K562 (cell line): ENCODE measurements around the gene RAPGEF5. TPM values are rescaled to one million over a fixed set of nuclear protein-coding genes. Genes with fewer than 3 reads are reported as not detected.

Experiments
- CBFA2T3 ChIP-seq: fragments of 450-650 bp; IDR thresholded peaks from 2 replicates; pipeline ENCODE4 v1.6.1; 2017
- EP300 ChIP-seq: IDR thresholded peaks from 2 replicates; pipeline ENCODE4 v1.6.1; 2012; ENCODE audit warnings: low read length, improper control_type of control experiment
- FOXM1 ChIP-seq, 2 experiments: fragments of 450-650 bp in 1 of 2; sonication (generic) in 1 of 2; formaldehyde crosslinking in 1 of 2; IDR thresholded peaks; 2 replicates each; pipeline versions ENCODE4 v1.6.1 to v1.9.0; 2017 to 2022; ENCODE audit warnings: low read depth in 2 of 2, mild to moderate bottlenecking in 2 of 2, missing genetic modification reagents in 1 of 2, moderate library complexity in 1 of 2
- HDAC8 ChIP-seq: fragments of 450-650 bp; IDR thresholded peaks from 2 replicates; pipeline ENCODE4 v1.6.1; 2016; ENCODE audit warnings: mild to moderate bottlenecking, missing genetic modification characterization, moderate library complexity, missing compliant biosample characterization
- KLF16 ChIP-seq: IDR thresholded peaks from 2 replicates; pipeline ENCODE4 v1.6.1; 2016; ENCODE audit warnings: antibody characterized with exemption
- MTA2 ChIP-seq: fragments of 450-650 bp; IDR thresholded peaks from 2 replicates; pipeline ENCODE4 v1.6.1; 2016; ENCODE audit warnings: low read depth
- NFATC3 ChIP-seq: fragments of 450-650 bp; IDR thresholded peaks from 2 replicates; pipeline ENCODE4 v1.6.1; 2017; ENCODE audit warnings: mild to moderate bottlenecking
- NONO ChIP-seq, 2 experiments: fragments of 200-400 bp in 1 of 2; fragments of 450-650 bp in 1 of 2; formaldehyde crosslinking in 1 of 2; IDR thresholded peaks; 2 replicates each; pipeline ENCODE4 v1.6.1; 2017; ENCODE audit warnings: low read depth in 2 of 2, mild to moderate bottlenecking in 2 of 2, moderate library complexity in 2 of 2, low read length in 1 of 2
- SAFB ChIP-seq: fragments of 200-400 bp; formaldehyde crosslinking; IDR thresholded peaks from 2 replicates; pipeline ENCODE4 v1.6.1; 2017; ENCODE audit warnings: low read depth, low read length, borderline replicate concordance
- SMARCA4 ChIP-seq: fragments of 450-650 bp; IDR thresholded peaks from 2 replicates; pipeline ENCODE4 v1.6.1; 2016
- TAL1 ChIP-seq: fragments of 450-650 bp; IDR thresholded peaks from 2 replicates; pipeline ENCODE4 v1.6.1; 2016; ENCODE audit warnings: mild to moderate bottlenecking
- TCF3 ChIP-seq: sonication (generic); formaldehyde crosslinking; IDR thresholded peaks from 2 replicates; pipeline ENCODE4 v1.4.0; 2020; ENCODE audit warnings: mild to moderate bottlenecking, missing genetic modification reagents
- TEAD4 ChIP-seq, 2 experiments: sonication (generic) in 1 of 2; formaldehyde crosslinking in 1 of 2; IDR thresholded peaks; 2 replicates each; pipeline versions ENCODE4 v1.6.1 to v1.8.0; 2012 to 2022; ENCODE audit warnings: borderline replicate concordance in 1 of 2, inconsistent platforms in 1 of 2, low read length in 1 of 2, mild to moderate bottlenecking in 1 of 2, missing genetic modification reagents in 1 of 2
- XRCC3 ChIP-seq: fragments of 450-650 bp; IDR thresholded peaks from 2 replicates; pipeline ENCODE4 v1.6.1; 2017; ENCODE audit warnings: mild to moderate bottlenecking, moderate library complexity
- ZBTB5 ChIP-seq: fragments of 450-650 bp; IDR thresholded peaks from 2 replicates; pipeline ENCODE4 v1.6.1; 2017; ENCODE audit warnings: antibody characterized with exemption
- ZNF124 ChIP-seq: sonication (generic); formaldehyde crosslinking; IDR thresholded peaks from 2 replicates; pipeline ENCODE4 v1.8.1; 2022; ENCODE audit warnings: missing genetic modification reagents
- polyA plus RNA-seq, 8 experiments: library from polyadenylated mRNA; depleted of rRNA in 4 of 8; stranded (reverse) in 5 of 8; unstranded in 3 of 8; fragments of >200 nt; fragmentation: Nextera tagmentation in 2 of 8; fragmentation: Illumina TruSeq in 1 of 8; extraction: Ambion mirVana in 2 of 8; extraction: Trizol in 1 of 8; gene quantifications; 2 replicates each; pipeline versions ENCODE4 v1.2.1 to v1.2.3, GENCODE V29; 2011 to 2014; ENCODE audit warnings: inconsistent platforms in 1 of 8, missing spikeins in 1 of 8
- total RNA-seq, 7 experiments: library from RNA; depleted of rRNA in 6 of 7; stranded (reverse); fragments of >200 nt in 6 of 7; fragmentation: Illumina TruSeq in 2 of 7; extraction: Trizol in 2 of 7; gene quantifications; 2 replicates each; pipeline versions ENCODE4 v1.2.1 to v1.2.3, GENCODE V29; 2011 to 2021; ENCODE audit warnings: low replicate concordance in 1 of 7
- TF ChIP-seq, protein P1 (sequence below): fragments of 450-650 bp; IDR thresholded peaks from 2 replicates; pipeline ENCODE4 v1.6.1; 2016; ENCODE audit warnings: antibody characterized with exemption

The RAPGEF5 gene
- total and polyA plus RNA-seq, 9 of the 15 experiments (the other 6 are each of a cell fraction or from before 2014, with no cell fraction given): 0.39 to 2.0 (median 1.1) TPM

- TF ChIP-seq ZBTB5: no peak
- TF ChIP-seq TCF3 (CRISPR knock-in tag): peak; percentile 75
- TF ChIP-seq SAFB: no peak
- TF ChIP-seq SMARCA4: peak; percentile 39; the same call in 1 of the 2 replicates
- no peak for TF ChIP-seq NFATC3
- peak; percentile 56 for TF ChIP-seq FOXM1 (IDR thresholded peaks at IDR 0.05; ENCODE audit: low read depth)
- TF ChIP-seq FOXM1 (CRISPR knock-in tag; IDR thresholded peaks at IDR 0.05; ENCODE audit: low read depth): no peak
- peak; percentile 43; the same call in 1 of the 2 replicates for TF ChIP-seq KLF16
- TF ChIP-seq ZNF124: no peak
- TF ChIP-seq NONO (IDR thresholded peaks at IDR 0.05; ENCODE audit: low read depth in 2 of 2, low read length in 1 of 2): no peak
- no peak for TF ChIP-seq HDAC8
- peak; percentile 69 for TF ChIP-seq MTA2
- TF ChIP-seq XRCC3: no peak
- peak; percentile 55; the same call in 1 of the 2 replicates for TF ChIP-seq TEAD4 (IDR thresholded peaks at IDR 0.05; ENCODE audit: low read length)
- no peak for TF ChIP-seq TEAD4 (CRISPR knock-in tag; IDR thresholded peaks at IDR 0.05; ENCODE audit: borderline replicate concordance)
- TF ChIP-seq CBFA2T3: peak; percentile 85
- peak; percentile 46; the same call in 1 of the 2 replicates for TF ChIP-seq EP300
- TF ChIP-seq TAL1: peak; percentile 77
- TF ChIP-seq, protein P1, sequence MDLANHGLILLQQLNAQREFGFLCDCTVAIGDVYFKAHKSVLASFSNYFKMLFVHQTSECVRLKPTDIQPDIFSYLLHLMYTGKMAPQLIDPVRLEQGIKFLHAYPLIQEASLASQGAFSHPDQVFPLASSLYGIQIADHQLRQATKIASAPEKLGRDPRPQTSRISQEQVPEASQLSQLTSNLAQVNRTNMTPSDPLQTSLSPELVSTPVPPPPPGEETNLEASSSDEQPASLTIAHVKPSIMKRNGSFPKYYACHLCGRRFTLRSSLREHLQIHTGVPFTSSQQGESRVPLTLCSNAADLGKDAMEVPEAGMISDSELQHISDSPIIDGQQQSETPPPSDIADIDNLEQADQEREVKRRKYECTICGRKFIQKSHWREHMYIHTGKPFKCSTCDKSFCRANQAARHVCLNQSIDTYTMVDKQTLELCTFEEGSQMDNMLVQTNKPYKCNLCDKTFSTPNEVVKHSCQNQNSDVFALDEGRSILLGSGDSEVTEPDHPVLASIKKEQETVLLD: no peak
Observed at GRCh38 chr7:22403344-22403743, 46.4 kb upstream of the RAPGEF5 start (continued).
